Measurements from ENCODE around the gene DLG2.
A peak's percentile ranks its signal among the peaks of the same experiment; 100 is the strongest.
"Not testable (repeated sequence)": the region's sequence is repeated elsewhere in the genome, so short reads cannot be mapped to it uniquely, and the experiment has no call there.

Gene DLG2

GRCh38 chr11:84884836-84885235 is 742.3 kb downstream of the DLG2 start:
- no peak for DNase-seq

- no peak for DNase-seq
Measured at GRCh38 chr11:84882056-84882455, 745.1 kb downstream of the DLG2 start.

DNA sequence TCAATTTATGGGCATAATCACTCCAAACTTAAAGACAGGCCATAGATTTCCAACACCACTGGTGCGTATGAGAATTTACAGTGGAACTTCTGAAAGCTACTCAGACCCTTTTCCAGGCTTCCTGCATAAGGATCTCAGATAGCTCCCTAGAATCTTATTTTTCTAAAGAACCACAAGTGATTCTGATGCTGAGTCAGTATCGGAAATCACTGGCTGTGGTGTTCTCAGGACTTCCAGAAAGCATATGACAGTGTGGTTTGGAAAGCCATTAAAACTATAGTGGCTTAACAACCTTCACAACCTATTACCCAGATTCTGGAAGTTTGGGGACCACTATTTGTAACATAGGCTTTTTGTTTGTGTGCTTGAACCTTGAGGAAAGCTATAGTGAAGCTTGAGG is 756.0 kb downstream of the DLG2 start:
- DNase-seq, result peak; percentile 40

GRCh38 chr11:84870486-84870885 is 756.7 kb downstream of the DLG2 start:
- DNase-seq, result no peak

DNA sequence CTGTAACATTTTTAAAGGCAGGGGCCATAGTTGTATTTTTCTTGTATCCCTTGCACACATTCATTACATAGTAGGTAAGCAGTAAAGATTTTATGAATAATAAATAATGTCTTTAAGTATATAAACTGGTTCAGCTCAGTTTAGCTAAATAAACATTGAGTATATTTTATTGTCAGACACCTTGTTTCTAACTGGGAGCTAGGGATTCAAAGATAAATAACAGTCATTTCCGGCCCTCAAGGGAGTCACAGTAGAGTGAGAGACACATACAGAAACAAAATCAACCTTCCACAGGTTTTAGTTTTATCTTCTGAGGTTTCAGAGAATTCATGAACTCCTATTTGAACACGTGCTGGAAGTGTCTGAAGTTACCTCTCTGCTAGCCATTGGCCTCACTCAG is 760.2 kb downstream of the DLG2 start:
- DNase-seq, result no peak

- DNase-seq, result no peak
Measured at GRCh38 chr11:84865791-84866535, 761.2 kb downstream of the DLG2 start.

- peak; percentile 38 for DNase-seq
Measured at GRCh38 chr11:84865257-84865656, 761.9 kb downstream of the DLG2 start.

DNA sequence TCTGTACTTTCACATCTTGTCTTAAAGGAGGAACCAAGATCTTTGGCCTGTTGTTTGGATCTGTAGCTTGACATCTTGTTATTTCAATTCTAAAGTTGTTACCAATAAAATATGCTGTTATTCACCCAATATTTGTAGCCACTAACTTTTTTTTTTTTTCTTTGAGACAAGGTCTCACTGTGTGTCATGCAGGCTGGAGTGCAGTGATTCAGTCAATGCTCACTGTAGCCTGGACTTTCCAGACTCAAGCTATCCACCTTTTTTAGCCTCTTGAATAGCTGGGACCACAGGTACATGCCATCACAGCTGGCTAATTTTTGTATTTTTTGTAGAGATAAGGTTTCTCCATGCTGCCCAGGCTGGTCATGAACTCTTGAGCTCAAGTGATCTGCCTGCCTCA is 769.4 kb downstream of the DLG2 start:
- no peak for DNase-seq

DNA sequence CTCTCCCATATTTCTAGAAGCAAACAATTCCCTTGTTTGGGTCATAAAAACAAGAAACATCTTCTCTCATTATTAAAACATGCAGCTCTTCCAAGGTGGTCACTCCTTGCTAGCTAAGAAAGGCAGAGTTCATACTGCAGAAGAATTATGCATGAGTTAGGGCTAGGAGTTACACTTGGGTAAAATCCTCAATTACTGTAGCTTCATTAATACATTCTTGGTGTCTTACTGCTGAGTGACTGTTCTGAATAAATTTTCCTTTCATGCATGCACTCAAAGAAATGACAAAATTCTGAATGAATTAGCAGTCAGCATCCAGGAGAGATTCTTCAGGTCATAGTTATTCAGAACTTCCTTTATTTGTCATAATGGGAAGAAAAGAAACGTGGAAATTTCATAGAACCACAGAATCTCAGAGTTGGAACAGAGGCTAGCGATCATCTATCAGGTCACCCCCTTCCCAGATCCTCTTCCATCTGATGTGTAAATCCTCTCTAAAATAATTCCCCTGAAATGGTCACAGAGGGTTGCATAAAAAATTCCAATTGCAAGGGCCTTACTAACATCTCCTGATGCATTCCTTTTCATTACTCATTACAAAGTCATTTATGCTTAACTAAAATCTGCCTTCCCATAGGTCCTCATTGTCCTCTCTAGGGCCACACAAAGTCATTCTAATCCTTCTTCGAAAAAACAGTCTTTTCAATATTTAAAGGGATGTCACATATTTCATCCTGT is 771.5 kb downstream of the DLG2 start:
- peak; percentile 92 for DNase-seq

GRCh38 chr11:84854498-84854880 is 772.7 kb downstream of the DLG2 start:
- DNase-seq, result no peak

DNA sequence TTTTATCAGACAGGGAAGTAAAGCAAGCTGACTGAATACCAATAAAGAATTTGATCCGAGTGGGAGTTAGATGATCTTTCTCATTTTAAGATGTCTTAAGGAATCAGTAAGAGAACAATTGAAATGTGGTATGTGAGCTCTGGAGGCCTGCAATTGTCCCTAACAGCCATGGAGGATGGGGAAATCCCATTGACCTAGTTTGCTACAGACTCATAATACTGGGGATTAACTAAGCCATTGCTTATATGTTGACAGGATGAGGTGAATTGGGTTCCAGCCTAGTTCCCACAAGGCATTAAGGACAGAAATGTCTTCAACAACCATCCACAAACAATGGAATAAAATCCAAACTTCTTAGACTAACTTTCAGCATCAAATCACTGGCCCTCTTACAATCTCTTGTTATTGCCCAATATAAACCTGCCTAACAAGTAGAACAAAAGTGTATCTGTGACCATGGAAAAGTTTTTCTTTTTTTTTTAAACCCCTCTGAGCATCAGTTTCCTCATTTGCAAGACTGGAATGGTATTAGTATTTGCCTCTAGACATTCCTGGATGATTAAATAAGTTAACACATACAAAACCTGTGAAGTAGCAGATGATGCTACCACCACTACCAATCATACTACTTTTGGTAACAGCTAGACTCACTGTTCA is 773.2 kb downstream of the DLG2 start:
- DNase-seq, result no peak

GRCh38 chr11:84847842-84848241 is 779.3 kb downstream of the DLG2 start:
- no peak for DNase-seq

DNA sequence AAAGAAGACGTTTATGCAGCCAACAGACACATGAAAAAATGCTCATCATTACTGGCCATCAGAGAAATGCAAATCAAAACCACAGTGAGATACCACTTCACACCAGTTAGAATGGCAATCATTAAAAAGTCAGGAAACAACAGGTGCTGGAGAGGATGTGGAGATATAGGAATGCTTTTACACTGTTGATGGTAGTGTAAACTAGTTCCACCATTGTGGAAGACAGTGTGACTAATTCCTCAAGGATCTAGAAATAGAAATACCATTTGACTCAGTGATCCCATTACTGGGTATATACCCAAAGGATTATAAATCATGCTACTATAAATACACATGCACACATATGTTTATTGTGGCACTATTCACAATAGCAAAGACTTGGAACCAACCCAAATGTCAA is 786.9 kb downstream of the DLG2 start:
- DNase-seq, result not testable (repeated sequence)

- no peak for DNase-seq
Measured at GRCh38 chr11:84837402-84838069, 789.6 kb downstream of the DLG2 start.

GRCh38 chr11:84836371-84836770 is 790.8 kb downstream of the DLG2 start:
- DNase-seq, result no peak

DNA sequence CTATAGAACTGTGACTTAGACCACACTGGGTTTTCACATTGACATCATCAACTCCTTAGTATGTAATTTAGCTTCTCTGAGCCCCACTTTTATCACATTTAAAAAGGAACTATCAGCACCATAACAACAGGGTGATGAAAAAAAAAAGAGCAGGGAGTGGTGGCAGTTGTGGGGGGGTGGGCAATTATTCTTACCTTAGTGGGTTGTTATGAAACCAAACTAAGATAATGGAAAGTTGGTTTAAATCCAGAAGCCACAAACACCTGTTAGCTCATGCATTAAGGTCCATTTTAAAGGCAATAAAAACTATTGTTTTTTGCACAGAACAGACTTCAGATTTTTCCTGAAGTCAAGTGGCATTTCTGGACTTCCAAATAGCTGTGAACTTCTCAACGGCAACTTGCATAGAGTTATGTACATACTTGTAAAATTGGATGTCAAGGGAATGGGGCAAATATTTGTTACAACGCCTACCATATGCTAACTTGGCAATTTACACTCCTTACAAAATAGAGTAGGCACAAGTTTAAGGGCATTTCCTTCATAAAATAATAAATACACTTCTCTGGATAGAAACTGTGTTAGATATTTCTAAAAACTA is 793.6 kb downstream of the DLG2 start:
- no peak for DNase-seq

DNA sequence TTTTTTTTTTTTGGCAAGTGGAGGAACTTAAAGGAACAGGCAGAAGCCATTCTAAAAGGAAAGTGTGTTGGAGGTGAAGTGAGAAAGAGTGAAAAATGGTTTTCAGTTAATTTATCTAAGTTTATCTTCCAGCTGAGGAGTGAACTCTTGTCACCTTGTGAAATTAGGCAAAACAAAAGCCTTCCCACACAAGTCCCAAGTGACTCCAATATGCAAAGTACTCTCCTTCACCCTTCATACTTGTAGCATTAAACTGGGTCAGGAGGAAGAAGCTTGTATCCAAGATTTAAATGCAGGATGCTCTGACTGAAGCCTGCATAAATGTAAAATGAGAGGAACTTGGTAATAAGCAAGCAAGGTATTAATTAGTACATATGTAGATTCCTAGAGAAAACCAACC is 796.8 kb downstream of the DLG2 start:
- DNase-seq, result no peak

DNA sequence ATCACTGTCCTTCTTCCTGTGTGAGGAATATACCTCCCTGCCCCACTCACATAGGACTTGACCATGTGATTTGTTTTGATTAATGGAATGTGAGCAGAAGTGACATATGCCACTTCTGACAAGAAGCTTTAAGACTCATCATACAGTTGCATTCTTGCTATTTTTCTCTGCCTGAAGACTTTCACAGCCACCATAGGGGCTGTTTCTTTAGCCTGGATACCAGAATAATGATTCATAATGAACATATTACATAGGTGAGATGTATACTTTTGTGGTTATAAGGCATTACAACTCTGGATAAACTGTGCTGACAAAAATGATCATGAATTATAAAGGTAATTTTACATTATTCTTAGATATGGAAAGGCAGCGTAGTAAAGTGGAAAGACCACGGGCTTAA is 798.0 kb downstream of the DLG2 start:
- DNase-seq, result peak; percentile 41

DNA sequence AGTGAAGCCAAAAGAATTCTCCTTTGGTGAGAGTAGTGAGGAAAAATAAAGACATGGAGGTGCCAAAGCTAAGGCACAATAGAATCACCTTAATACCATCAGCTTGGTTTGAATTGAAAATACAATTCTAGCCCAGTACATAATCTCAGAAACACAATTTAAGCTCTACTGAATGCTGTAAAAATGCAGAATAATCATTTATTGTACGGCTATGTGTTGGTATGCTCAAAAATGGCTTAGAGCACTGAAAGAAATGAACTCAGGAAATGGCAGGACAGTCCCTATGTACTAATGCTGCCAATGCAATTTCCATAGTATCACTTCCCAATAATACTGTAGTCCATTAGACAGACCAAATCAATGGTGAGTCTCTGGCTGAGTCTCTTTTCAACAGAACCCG is 798.5 kb downstream of the DLG2 start:
- no peak for DNase-seq

DNA sequence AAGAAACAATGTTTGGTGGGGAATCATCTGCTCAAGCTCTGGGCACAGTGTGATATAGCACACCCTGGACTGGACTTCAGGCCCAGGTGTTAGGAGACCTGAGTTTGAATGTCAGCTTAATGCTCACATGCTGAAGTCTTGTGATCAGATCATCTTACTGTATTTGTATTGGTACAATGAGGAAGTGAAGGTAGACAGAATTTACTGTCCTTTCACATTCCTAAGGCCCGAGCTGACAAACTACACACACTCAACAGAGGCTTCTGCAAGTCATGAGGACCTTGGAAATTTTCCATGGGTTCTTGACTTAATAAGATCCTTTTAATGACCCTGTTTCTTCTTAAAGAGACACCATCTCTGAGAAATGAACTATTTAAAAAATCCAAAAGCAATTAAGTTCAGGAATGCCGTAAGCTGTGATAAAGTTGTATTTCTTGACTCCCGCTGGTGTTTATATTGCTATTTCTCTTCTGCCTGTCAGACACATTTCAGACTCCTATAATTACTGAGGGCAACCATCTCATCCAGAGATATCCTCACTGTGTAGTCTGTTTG is 802.0 kb downstream of the DLG2 start:
- DNase-seq, result peak; percentile 30

DNA sequence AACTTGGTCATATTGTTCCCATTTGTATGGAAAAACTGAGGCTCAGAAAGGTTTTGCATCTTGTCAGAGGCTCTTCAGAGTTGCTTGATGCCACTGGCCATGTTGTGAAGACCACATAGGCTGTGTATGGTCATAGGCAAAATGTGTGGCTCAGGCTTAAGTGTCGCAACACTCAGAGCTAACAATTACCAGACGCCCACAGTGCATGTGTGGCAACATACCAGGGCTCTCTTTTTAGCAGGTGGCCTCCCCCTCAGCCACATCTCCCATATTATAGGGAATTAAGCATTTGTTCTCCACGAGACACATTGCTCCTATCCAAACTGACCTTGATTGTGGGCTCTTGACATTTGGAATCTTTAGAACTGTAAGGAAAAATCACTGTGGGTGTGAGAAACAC is 802.5 kb downstream of the DLG2 start:
- DNase-seq, result no peak

DNA sequence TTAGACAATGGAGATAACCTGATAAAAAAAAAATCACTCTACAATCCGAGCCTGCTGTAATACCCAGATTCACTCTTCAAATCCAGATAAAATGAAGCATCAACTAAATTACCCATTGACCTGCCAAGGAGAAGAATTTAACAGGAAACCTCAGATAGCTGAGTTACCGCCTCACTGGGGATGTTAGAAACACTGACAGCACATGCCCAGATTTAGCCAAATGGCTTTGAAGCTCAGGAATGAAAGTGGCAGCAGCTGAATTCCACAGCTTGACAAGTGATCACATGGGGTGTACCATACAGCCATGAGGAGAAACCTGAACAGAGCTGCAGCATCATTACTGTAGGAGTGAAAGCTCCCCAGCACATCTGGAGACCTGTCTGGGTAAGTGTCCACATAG is 807.6 kb downstream of the DLG2 start:
- DNase-seq, result peak; percentile 7

GRCh38 chr11:84819128-84819527 is 808.0 kb downstream of the DLG2 start:
- peak; percentile 49 for DNase-seq

Data from fibroblast of skin of right biceps (primary cell).